Large intestine (tissue), 3 donors: ENCODE measurements around the gene HRCT1. TPM values are rescaled to one million over a fixed set of nuclear protein-coding genes. Genes with fewer than 3 reads are reported as not detected.

Experiments used
- DNase-seq, 2 donors: peaks; one replicate each; pipeline versions ENCODE4 v3.0.0 to v3.0.0-alpha.2; 2013
- H3K27ac ChIP-seq: one replicate; pipeline ENCODE4 v1.5.1; 2013; ENCODE audit warnings: low read length
- H3K27me3 ChIP-seq: 2 replicates; pipeline ENCODE4 v1.6.1; 2013; ENCODE audit warnings: low read length; ENCODE audit not compliant: control insufficient read depth, insufficient read depth
- H3K36me3 ChIP-seq: 2 replicates; pipeline ENCODE4 v1.6.1; 2013; ENCODE audit warnings: low read length; ENCODE audit not compliant: control insufficient read depth, insufficient read depth
- H3K4me1 ChIP-seq: one replicate; pipeline ENCODE4 v1.6.1; 2013; ENCODE audit warnings: low read length; ENCODE audit not compliant: control insufficient read depth, insufficient read depth
- H3K4me3 ChIP-seq: one replicate; pipeline ENCODE4 v1.5.1; 2013; ENCODE audit warnings: low read length
- H3K9me3 ChIP-seq: one replicate; pipeline ENCODE4 v1.6.1; 2013; ENCODE audit warnings: mild to moderate bottlenecking, low read depth, low read length, moderate library complexity; ENCODE audit not compliant: control insufficient read depth
- WGBS: methylation state at CpG from one replicate; pipeline ENCODE4 v1.1.5; 2013; ENCODE audit warnings: low lambda C conversion rate; ENCODE audit not compliant: insufficient coverage; 5-methylcytosine and 5-hydroxymethylcytosine counted together
- polyA plus RNA-seq: library from polyadenylated mRNA; unstranded; fragments of 120-200 nt; gene quantifications from one replicate; pipeline ENCODE4 v1.2.1, GENCODE V29; 2013

Gene HRCT1
- polyA plus RNA-seq, 1 donor = 1.6 TPM

GRCh38 chr9:35956651-35957050 is 50.6 kb downstream of the HRCT1 start:
- Histone ChIP-seq H3K4me1 (peaks cover 24% of the 10 kb centered on the region), H3K36me3 (no peaks in the 10 kb centered on the region), H3K4me3 (no peak overlapping the region), H3K27me3 (no peaks in the 10 kb centered on the region), H3K27ac (no peak overlapping the region), H3K9me3 (no peaks in the 10 kb centered on the region)
- no CpG with 5 or more reads among the region's 5 CpGs for WGBS
- DNase-seq = no peak

Other genes with a start within 250 kb of the HRCT1 start
- not detected for gene RMRP, start 248.2 kb upstream of the HRCT1 start, polyA plus RNA-seq
- gene CCDC107, start 247.9 kb upstream of the HRCT1 start, polyA plus RNA-seq = 17.6 TPM
- gene ARHGEF39, start 241.0 kb upstream of the HRCT1 start, polyA plus RNA-seq = 5.2 TPM
- gene CA9, start 232.3 kb upstream of the HRCT1 start, polyA plus RNA-seq = 4.2 TPM
- 463 TPM for gene TPM2, start 216.3 kb upstream of the HRCT1 start, polyA plus RNA-seq
- 117 TPM for gene TLN1, start 174.0 kb upstream of the HRCT1 start, polyA plus RNA-seq
- 25.4 TPM for gene CREB3, start 173.5 kb upstream of the HRCT1 start, polyA plus RNA-seq
- gene GBA2, start 157.0 kb upstream of the HRCT1 start, polyA plus RNA-seq = 127 TPM
- 17.2 TPM for gene RGP1, start 156.9 kb upstream of the HRCT1 start, polyA plus RNA-seq
- gene MSMP, start 151.9 kb upstream of the HRCT1 start, polyA plus RNA-seq = 0.61 TPM
- 15.3 TPM for gene NPR2, start 114.6 kb upstream of the HRCT1 start, polyA plus RNA-seq
- 1.4 TPM for gene SPAG8, start 93.9 kb upstream of the HRCT1 start, polyA plus RNA-seq
- 29.7 TPM for gene HINT2, start 91.2 kb upstream of the HRCT1 start, polyA plus RNA-seq
- 0.10 TPM for gene FAM221B, start 77.5 kb upstream of the HRCT1 start, polyA plus RNA-seq
- 33.8 TPM for gene TMEM8B, start 77.0 kb upstream of the HRCT1 start, polyA plus RNA-seq
- gene OR13J1, start 35.8 kb upstream of the HRCT1 start, polyA plus RNA-seq = 0.21 TPM
- gene SPAAR, start 3.3 kb downstream of the HRCT1 start, polyA plus RNA-seq = 0.84 TPM
- gene OR2S2, start 52.0 kb downstream of the HRCT1 start, polyA plus RNA-seq = not detected
- 9.1 TPM for gene RECK, start 130.7 kb downstream of the HRCT1 start, polyA plus RNA-seq
- 29.1 TPM for gene GLIPR2, start 230.5 kb downstream of the HRCT1 start, polyA plus RNA-seq